H1 (cell line): ENCODE results near the gene THEMIS. TPM values are rescaled to one million over a fixed set of nuclear protein-coding genes. Genes with fewer than 3 reads are reported as not detected.

ENCODE experiments used
- CTCF ChIA-PET: fragments of 300-600 bp; sonication (Branson Sonifier 250); formaldehyde crosslinking; loops from one replicate; lab custom pipeline; 2021; ENCODE audit not compliant: partially characterized antibody; lab: Charles Lee
- POLR2A ChIA-PET: fragments of 300-600 bp; sonication (Branson Sonifier 250); formaldehyde crosslinking; loops from one replicate; lab custom pipeline; 2021; ENCODE audit warnings: inconsistent platforms; ENCODE audit not compliant: partially characterized antibody; lab: Charles Lee
- DNase-seq, 2 experiments: peaks; one replicate each; pipeline versions ENCODE4 v3.0.0 to v3.0.0-alpha.2; 2010 to 2022; ENCODE audit warnings: low spot score in 2 of 2, low read depth in 1 of 2, mixed read lengths in 1 of 2
- FAIRE-seq: peaks from 2 replicates; lab custom pipeline; 2011; peaks lifted over from hg19 to GRCh38; lab: Jason Lieb, UNC
- H2AFZ ChIP-seq: 2 replicates; pipeline ENCODE4 v1.8.1; 2012; ENCODE audit warnings: low read length, inconsistent platforms
- H2AK5ac ChIP-seq: 2 replicates; pipeline ENCODE4 v1.6.1; 2013; ENCODE audit warnings: low read depth, low read length
- H2BK120ac ChIP-seq: replicated peaks from 2 replicates; pipeline ENCODE3; 2013; ENCODE audit warnings: low read depth, low read length, inconsistent platforms
- H2BK12ac ChIP-seq: 2 replicates; pipeline ENCODE4 v1.6.1; 2013; ENCODE audit warnings: low read depth, low read length
- H2BK15ac ChIP-seq: 2 replicates; pipeline ENCODE4 v1.6.1; 2013; ENCODE audit warnings: low read length
- H2BK20ac ChIP-seq: 2 replicates; pipeline ENCODE4 v1.6.1; 2013; ENCODE audit warnings: low read length
- H2BK5ac ChIP-seq: 2 replicates; pipeline ENCODE4 v1.6.1; 2013; ENCODE audit warnings: low read depth, low read length
- H3K14ac ChIP-seq: 2 replicates; pipeline ENCODE4 v1.6.1; 2013; ENCODE audit warnings: inconsistent platforms; ENCODE audit not compliant: insufficient read length
- H3K18ac ChIP-seq: 2 replicates; pipeline ENCODE4 v1.6.1; 2013; ENCODE audit warnings: low read length; ENCODE audit errors: extremely low read depth
- H3K23ac ChIP-seq: 2 replicates; pipeline ENCODE4 v1.6.1; 2013; ENCODE audit warnings: inconsistent platforms; ENCODE audit not compliant: insufficient read length
- H3K23me2 ChIP-seq: 2 replicates; pipeline ENCODE4 v1.6.1; 2013; ENCODE audit warnings: low read depth, low read length
- H3K27ac ChIP-seq: 2 replicates; pipeline ENCODE4 v1.6.1; 2011; ENCODE audit warnings: low read depth, low read length, inconsistent platforms
- H3K27me3 ChIP-seq, 4 experiments: replicated peaks in 1 of 4; 1 replicate in 1 of 4; 2 replicates in 3 of 4; pipeline versions ENCODE4 v1.6.1 to v1.8.1; 2011 to 2013; ENCODE audit warnings: low read length in 3 of 4, mild to moderate bottlenecking in 3 of 4, inconsistent platforms in 2 of 4, mixed read lengths in 2 of 4, moderate library complexity in 1 of 4; ENCODE audit not compliant: control insufficient read depth in 3 of 4, insufficient read depth in 3 of 4; ENCODE audit errors: extremely low read depth in 1 of 4
- H3K36me3 ChIP-seq, 4 experiments: 2 replicates each; pipeline versions ENCODE4 v1.6.1 to v1.8.1; 2011 to 2013; ENCODE audit warnings: mild to moderate bottlenecking in 4 of 4, low read length in 3 of 4, moderate library complexity in 2 of 4, control low read depth in 1 of 4, inconsistent platforms in 1 of 4; ENCODE audit not compliant: insufficient read depth in 4 of 4, control insufficient read depth in 2 of 4
- H3K4ac ChIP-seq: replicated peaks from 2 replicates; pipeline ENCODE3; 2013; ENCODE audit warnings: low read length, low read depth, mixed read lengths, inconsistent platforms; ENCODE audit not compliant: insufficient read length
- H3K4me1 ChIP-seq, 4 experiments: replicated peaks in 1 of 4; 1 replicate in 1 of 4; 2 replicates in 3 of 4; pipeline versions ENCODE4 v1.6.1 to v1.8.1; 2011 to 2013; ENCODE audit warnings: low read length in 3 of 4, inconsistent platforms in 2 of 4, mixed read lengths in 1 of 4; ENCODE audit not compliant: insufficient read depth in 4 of 4, control insufficient read depth in 3 of 4
- H3K4me2 ChIP-seq, 2 experiments: 2 replicates each; pipeline versions ENCODE4 v1.6.1 to v1.8.1; 2011 to 2013; ENCODE audit warnings: low read depth in 2 of 2, low read length in 2 of 2, control low read depth in 1 of 2, inconsistent platforms in 1 of 2, mild to moderate bottlenecking in 1 of 2; ENCODE audit not compliant: insufficient read depth in 1 of 2
- H3K4me3 ChIP-seq, 4 experiments: fragments of 200-600, 300-600 bp in 1 of 4; sonication (generic), shearing (Covaris generic), sonication (Bioruptor Twin) in 1 of 4; 2 replicates each; pipeline versions ENCODE4 v1.5.1 to v1.8.1; 2011 to 2016; ENCODE audit warnings: low read length in 4 of 4, low read depth in 3 of 4, control low read depth in 2 of 4, inconsistent platforms in 2 of 4, mild to moderate bottlenecking in 2 of 4, mixed read lengths in 1 of 4, moderate library complexity in 1 of 4; ENCODE audit not compliant: insufficient read depth in 2 of 4; ENCODE audit errors: extremely low read depth in 1 of 4
- H3K56ac ChIP-seq: replicated peaks from 2 replicates; pipeline ENCODE3; 2013; ENCODE audit warnings: low read depth, mild to moderate bottlenecking, mixed read lengths, low read length, inconsistent platforms; ENCODE audit not compliant: insufficient read length
- H3K79me1 ChIP-seq: 2 replicates; pipeline ENCODE4 v1.6.1; 2013; ENCODE audit warnings: low read depth, low read length, control low read depth
- H3K79me2 ChIP-seq, 2 experiments: 2 replicates each; pipeline versions ENCODE4 v1.6.1 to v1.8.1; 2012 to 2013; ENCODE audit warnings: low read length in 2 of 2, mild to moderate bottlenecking in 2 of 2, inconsistent platforms in 1 of 2; ENCODE audit not compliant: insufficient read depth in 2 of 2, control insufficient read depth in 1 of 2
- H3K9ac ChIP-seq, 4 experiments: replicated peaks in 1 of 4; 1 replicate in 1 of 4; 2 replicates in 3 of 4; pipeline versions ENCODE4 v1.6.1 to v1.8.1; 2011 to 2013; ENCODE audit warnings: low read depth in 3 of 4, low read length in 3 of 4, control low read depth in 2 of 4, mild to moderate bottlenecking in 2 of 4, moderate library complexity in 2 of 4, inconsistent platforms in 1 of 4; ENCODE audit errors: extremely low read depth in 1 of 4
- H3K9me3 ChIP-seq, 2 experiments: 2 replicates each; pipeline versions ENCODE4 v1.6.1 to v1.8.1; 2012 to 2013; ENCODE audit warnings: mild to moderate bottlenecking in 2 of 2, moderate library complexity in 2 of 2, control low read depth in 1 of 2, inconsistent platforms in 1 of 2, low read depth in 1 of 2, low read length in 1 of 2, mixed read lengths in 1 of 2; ENCODE audit not compliant: insufficient read depth in 2 of 2
- H4K20me1 ChIP-seq, 2 experiments: replicated peaks in 1 of 2; 2 replicates each; pipeline versions ENCODE3 to v1.8.1; 2011 to 2013; ENCODE audit warnings: inconsistent platforms in 2 of 2, low read length in 2 of 2, mild to moderate bottlenecking in 1 of 2; ENCODE audit not compliant: insufficient read depth in 2 of 2, control insufficient read depth in 1 of 2
- H4K5ac ChIP-seq: 2 replicates; pipeline ENCODE4 v1.6.1; 2013; ENCODE audit warnings: low read length, low read depth, mixed read lengths, inconsistent platforms; ENCODE audit not compliant: insufficient read length
- H4K8ac ChIP-seq: 2 replicates; pipeline ENCODE4 v1.8.0; 2013; ENCODE audit warnings: mild to moderate bottlenecking, moderate library complexity, low read length, inconsistent platforms; ENCODE audit not compliant: insufficient read depth; ENCODE audit errors: extremely low read depth
- H4K91ac ChIP-seq: replicated peaks from 2 replicates; pipeline ENCODE3; 2013; ENCODE audit warnings: low read length, mixed read lengths, inconsistent platforms; ENCODE audit not compliant: insufficient read length
- BACH1 ChIP-seq: IDR thresholded peaks from 2 replicates; pipeline ENCODE4 v1.6.1; 2012; ENCODE audit warnings: low read length, improper control_type of control experiment
- MAFK ChIP-seq: IDR thresholded peaks from 2 replicates; pipeline ENCODE4 v1.6.1; 2012; ENCODE audit warnings: low read depth, mild to moderate bottlenecking, improper control_type of control experiment, low read length
- SAP30 ChIP-seq: fragments of 300-600 bp; sonication (generic); IDR thresholded peaks from 2 replicates; pipeline ENCODE4 v1.7.1; 2012; ENCODE audit warnings: low read length, moderate library complexity, mild to moderate bottlenecking, inconsistent platforms; ENCODE audit not compliant: insufficient read depth, insufficient replicate concordance
- TAF7 ChIP-seq: optimal IDR thresholded peaks from 2 replicates; pipeline ENCODE3; 2011; ENCODE audit warnings: low read depth, mild to moderate bottlenecking, inconsistent platforms, low read length, moderate library complexity, borderline replicate concordance
- polyA plus RNA-seq, 7 experiments: library from polyadenylated mRNA; depleted of rRNA in 3 of 7; stranded (reverse) in 5 of 7; unstranded in 2 of 7; fragments of >200 nt in 5 of 7; fragments of 200-250 nt in 2 of 7; gene quantifications; 1 replicate in 5 of 7; 2 replicates in 1 of 7; 4 replicates in 1 of 7; pipeline versions ENCODE4 v1.2.1 to v1.2.3, GENCODE V29; 2011 to 2013; ENCODE audit warnings: missing spikeins in 2 of 7, mixed read lengths in 2 of 7
- total RNA-seq: library from RNA; stranded (reverse); fragmentation: NEBNext Ultra II Directional; extraction: Animal tissue kit (Norgen Biotek cat#: 25700); gene quantifications from 2 replicates; pipeline ENCODE4 v1.2.1, GENCODE V29; 2021

THEMIS gene
- total and polyA plus RNA-seq, 2 of the 8 experiments (the other 6 are each of a cell fraction or from before 2014, with no cell fraction given): not detected

GRCh38 chr6:127938701-127939100 lies 37.8 kb upstream of the THEMIS start:
- no peaks in the 10 kb centered on the region for H3K79me2 ChIP-seq
- no peaks in the 10 kb centered on the region for H3K79me1 ChIP-seq
- no peak overlapping the region for H3K14ac ChIP-seq
- no peak overlapping the region for H3K4ac ChIP-seq
- FAIRE-seq (peak; percentile 57), DNase-seq (no peak)
- no peak overlapping the region for H2BK12ac ChIP-seq
- H3K9me3 ChIP-seq: no peaks in the 10 kb centered on the region
- H2AK5ac ChIP-seq: no peak overlapping the region
- H3K36me3 ChIP-seq: no peaks in the 10 kb centered on the region
- H2BK120ac ChIP-seq: no peak overlapping the region
- H4K5ac ChIP-seq: no peak overlapping the region
- ChIA-PET CTCF (interaction anchor here (1.4 kb wide), 1 partner anchor 83 kb away, joined by 5 read pairs; no protein-coding TSS in a partner anchor), POLR2A (no interaction called here)
- H3K27me3 ChIP-seq: no peaks in the 10 kb centered on the region
- H3K4me3 ChIP-seq: no peak overlapping the region
- H3K27ac ChIP-seq: no peak overlapping the region
- H3K23ac ChIP-seq: no peak overlapping the region
- H2BK20ac ChIP-seq: no peak overlapping the region
- H3K23me2 ChIP-seq: no peaks in the 10 kb centered on the region
- no peaks in the 10 kb centered on the region for H4K20me1 ChIP-seq
- H3K9ac ChIP-seq: no peak overlapping the region
- no peak overlapping the region for H2BK5ac ChIP-seq
- H3K4me1 ChIP-seq: no peaks in the 10 kb centered on the region
- H3K18ac ChIP-seq: no peak overlapping the region
- no peak overlapping the region for H4K8ac ChIP-seq
- no peak overlapping the region for H3K4me2 ChIP-seq
- H2AFZ ChIP-seq: no peak overlapping the region
- TF ChIP-seq SAP30 (no peak), MAFK (peak; percentile 87), BACH1 (peak; percentile 97), TAF7 (no peak)
- H4K91ac ChIP-seq: no peak overlapping the region
- H3K56ac ChIP-seq: no peak overlapping the region
- no peak overlapping the region for H2BK15ac ChIP-seq
